Vagina (tissue), 2 donors: ENCODE results near the gene HPDL. TPM values are rescaled to one million over a fixed set of nuclear protein-coding genes. Genes with fewer than 3 reads are reported as not detected.
"Not testable (repeated sequence)": the region's sequence is repeated elsewhere in the genome, so short reads cannot be mapped to it uniquely, and the experiment has no call there.

Source experiments
- DNase-seq, 2 donors: peaks; one replicate each; pipeline ENCODE4 v3.0.0-alpha.2; 2017; ENCODE audit errors: extremely low spot score in 2 of 2
- H3K27ac ChIP-seq: fragments of 200-600 bp; sonication (generic); one replicate; pipeline ENCODE4 v1.5.1; 2019
- H3K27me3 ChIP-seq: fragments of 200-600 bp; sonication (generic); one replicate; pipeline ENCODE4 v1.5.1; 2019
- H3K36me3 ChIP-seq, 2 donors: fragments of 200-600 bp; sonication (generic); one replicate each; pipeline ENCODE4 v1.5.1; 2017 to 2019
- H3K4me1 ChIP-seq: fragments of 200-600 bp; sonication (generic); one replicate; pipeline ENCODE4 v1.5.1; 2019
- H3K4me3 ChIP-seq, 2 donors: fragments of 200-600 bp; sonication (generic); 1 replicate in 1 of 2; 2 replicates in 1 of 2; pipeline ENCODE4 v1.5.1; 2016 to 2019
- H3K9me3 ChIP-seq: fragments of 200-600 bp; sonication (generic); one replicate; pipeline ENCODE4 v1.5.1; 2019
- CTCF ChIP-seq, 3 experiments: fragments of 450-650 bp in 2 of 3; fragments of 200-600 bp in 1 of 3; sonication (generic) in 1 of 3; IDR thresholded peaks; one replicate each; pipeline ENCODE4 v1.5.1; 2017 to 2019; ENCODE audit warnings: antibody characterized with exemption in 3 of 3, mild to moderate bottlenecking in 2 of 3, moderate library complexity in 2 of 3
- POLR2A ChIP-seq, 2 donors: fragments of 450-650 bp; IDR thresholded peaks; one replicate each; pipeline ENCODE4 v1.6.1; 2017; ENCODE audit warnings: antibody characterized with exemption in 2 of 2, mild to moderate bottlenecking in 2 of 2, moderate library complexity in 2 of 2
- POLR2AphosphoS5 ChIP-seq, 2 donors: sonication (generic); formaldehyde crosslinking; IDR thresholded peaks; one replicate each; pipeline ENCODE4 v1.9.0; 2017; ENCODE audit warnings: antibody characterized with exemption in 2 of 2, mild to moderate bottlenecking in 2 of 2, low read depth in 1 of 2; ENCODE audit not compliant: insufficient read depth in 1 of 2
- intact Hi-C: fragments of 100-400 bp; cut with DNase I; formaldehyde crosslinking; loops from one replicate; pipeline ENCODE4 v1.15.1; 2023
- total RNA-seq: library from RNA; depleted of rRNA; stranded (reverse); fragments of >200 nt; gene quantifications from one replicate; pipeline ENCODE4 v1.2.3, GENCODE V29; 2016

HPDL gene
- 2.2 TPM for total RNA-seq

- Histone ChIP-seq H3K36me3 (peaks cover 0 to 12% of the 10 kb centered on the region in 2 donors), H3K4me1 (peaks cover 20% of the 10 kb centered on the region), H3K9me3 (no peaks in the 10 kb centered on the region), H3K4me3 (peak within 1 kb of the TSS; percentile 62 to 63), H3K27ac (peak within 1 kb of the TSS; percentile 39), H3K27me3 (no peaks in the 10 kb centered on the region)
- no peak for TF ChIP-seq CTCF (IDR thresholded peaks at IDR 0.05)
- TF ChIP-seq POLR2AphosphoS5 (IDR thresholded peaks at IDR 0.05; ENCODE audit: insufficient read depth in 1 of 2, low read depth in 1 of 2): peak in 1 of 2 donors; percentile 31
- intact Hi-C loops: no loop called here
- DNase-seq: no peak
Observed at GRCh38 chr1:45326627-45327623, at the start of gene HPDL. Gene HPDL, plus strand, starts transcription at chr1:45326895. Its CDS starts 254 bp downstream, at chr1:45327149.

DNA sequence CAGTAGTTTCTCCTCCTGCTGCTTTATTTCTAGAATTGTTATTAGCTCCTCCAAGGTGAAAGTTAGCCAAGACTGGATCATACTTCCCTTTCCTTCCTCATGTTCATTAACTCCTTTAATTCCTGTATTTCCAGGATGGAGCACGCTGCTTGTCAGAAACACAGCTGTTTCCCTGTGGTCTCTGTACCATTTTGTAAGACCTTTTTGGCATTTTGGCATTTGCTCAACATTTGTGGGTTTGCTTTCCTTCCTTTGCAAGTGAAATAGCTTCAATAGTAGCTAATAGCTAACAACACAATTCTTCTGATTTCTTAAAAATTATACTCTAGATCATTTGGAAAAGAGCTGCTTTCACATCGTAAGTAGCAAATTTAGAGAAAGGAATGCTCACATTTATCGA lies 44.3 kb upstream of the HPDL start:
- H3K27ac ChIP-seq: no peak overlapping the region
- no peaks in the 10 kb centered on the region for H3K36me3 ChIP-seq
- intact Hi-C loops: no loop called here
- TF ChIP-seq POLR2AphosphoS5 (IDR thresholded peaks at IDR 0.05; ENCODE audit: insufficient read depth in 1 of 2, low read depth in 1 of 2): no peak
- TF ChIP-seq POLR2A (IDR thresholded peaks at IDR 0.05): no peak
- TF ChIP-seq CTCF (IDR thresholded peaks at IDR 0.05): no peak
- no peak overlapping the region for H3K4me3 ChIP-seq
- H3K27me3 ChIP-seq: no peaks in the 10 kb centered on the region
- no peak for DNase-seq
- no peaks in the 10 kb centered on the region for H3K4me1 ChIP-seq
- no peaks in the 10 kb centered on the region for H3K9me3 ChIP-seq

- intact Hi-C loops, H3K4me1 ChIP-seq, H3K27ac ChIP-seq: not testable (repeated sequence)
Observed at GRCh38 chr1:45284858-45285257, 41.8 kb upstream of the HPDL start.

DNA sequence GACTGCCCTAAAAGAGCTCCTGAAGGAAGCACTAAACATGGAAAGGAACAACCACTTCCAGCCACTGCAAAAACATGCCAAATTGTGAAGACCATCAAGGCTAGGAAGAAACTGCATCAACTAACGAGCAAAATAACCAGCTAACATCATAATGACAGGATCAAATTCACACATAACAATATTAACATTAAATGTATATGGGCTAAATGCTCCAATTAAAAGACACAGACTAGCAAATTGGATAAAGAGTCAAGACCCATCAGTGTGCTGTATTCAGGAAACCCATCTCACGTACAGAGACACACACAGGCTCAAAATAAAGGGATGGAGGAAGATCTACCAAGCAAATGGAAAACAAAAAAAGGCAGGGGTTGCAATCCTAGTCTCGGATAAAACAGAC lies 40.2 kb upstream of the HPDL start:
- H3K4me1 ChIP-seq, H3K36me3 ChIP-seq, H3K4me3 ChIP-seq, DNase-seq, H3K9me3 ChIP-seq, H3K27ac ChIP-seq, H3K27me3 ChIP-seq, intact Hi-C loops: not testable (repeated sequence)

More at GRCh38 chr1:45284858-45285257, 41.8 kb upstream of the HPDL start:
- not testable (repeated sequence) for H3K9me3 ChIP-seq, H3K36me3 ChIP-seq, DNase-seq, H3K4me3 ChIP-seq, H3K27me3 ChIP-seq

DNA sequence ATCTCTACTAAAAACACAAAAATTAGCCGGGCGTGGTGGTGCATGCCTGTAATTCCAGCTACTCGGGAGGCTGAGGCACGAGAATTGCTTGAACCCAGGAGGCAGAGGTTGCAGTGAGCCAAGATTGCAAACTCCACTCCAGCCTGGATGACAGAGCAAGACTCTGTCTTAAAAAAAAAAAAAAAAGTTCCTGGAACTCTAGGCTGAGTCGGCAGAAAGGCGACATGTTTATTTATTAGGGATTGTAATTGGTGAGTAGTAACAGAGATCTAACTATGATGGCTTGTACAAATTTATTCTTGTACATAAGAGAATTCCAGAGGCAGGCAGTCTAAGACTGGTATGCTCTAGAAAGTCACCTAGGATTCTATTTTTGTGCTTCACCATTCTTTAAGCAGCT lies 35.7 kb upstream of the HPDL start:
- H3K9me3 ChIP-seq, intact Hi-C loops, DNase-seq, H3K36me3 ChIP-seq, H3K4me3 ChIP-seq, H3K27ac ChIP-seq, H3K27me3 ChIP-seq, H3K4me1 ChIP-seq: not testable (repeated sequence)

DNA sequence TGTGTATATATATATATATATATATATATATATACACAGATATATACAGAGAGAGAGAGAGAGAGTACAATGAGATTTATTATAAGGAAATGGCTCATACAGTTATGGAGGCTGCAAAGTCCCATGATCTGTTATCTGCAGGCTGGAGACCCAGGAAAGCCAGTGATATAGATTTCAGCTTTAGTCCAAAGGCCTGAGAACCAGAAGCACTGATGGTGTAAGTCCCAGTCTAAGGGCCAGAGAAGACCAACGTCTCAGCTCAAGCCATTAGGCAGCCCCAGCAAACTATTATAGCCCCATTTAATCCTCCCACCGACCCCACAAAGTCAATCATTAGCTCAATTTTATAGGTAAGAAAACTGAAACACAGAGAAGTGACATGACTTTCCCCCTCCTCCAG lies 35.0 kb upstream of the HPDL start:
- Histone ChIP-seq H3K27me3 (no peaks in the 10 kb centered on the region), H3K9me3 (no peaks in the 10 kb centered on the region), H3K36me3 (no peaks in the 10 kb centered on the region), H3K4me1 (no peaks in the 10 kb centered on the region), H3K4me3 (no peak overlapping the region), H3K27ac (no peak overlapping the region)
- TF ChIP-seq POLR2AphosphoS5 (IDR thresholded peaks at IDR 0.05; ENCODE audit: insufficient read depth in 1 of 2, low read depth in 1 of 2) (no peak), POLR2A (IDR thresholded peaks at IDR 0.05) (no peak), CTCF (IDR thresholded peaks at IDR 0.05) (no peak)
- intact Hi-C loops: no loop called here
- no peak for DNase-seq
